Pancreas (tissue), 10 donors: ENCODE results near the gene DTNB. TPM values are rescaled to one million over a fixed set of nuclear protein-coding genes. Genes with fewer than 3 reads are reported as not detected.

Experiments
- ATAC-seq, 4 donors: fragments of 200-7000 bp; cut with Tn5 transposase; one replicate each; pipeline versions ENCODE4 v1.8.0 to v1.9.1; 2020; ENCODE audit warnings: mild to moderate bottlenecking in 4 of 4, moderate library complexity in 4 of 4
- DNase-seq, 6 donors: peaks; one replicate each; pipeline ENCODE4 v3.0.0-alpha.2; 2020
- FAIRE-seq: peaks from 2 replicates; lab custom pipeline; 2012; peaks lifted over from hg19 to GRCh38; lab: Jason Lieb, UNC
- H3K27ac ChIP-seq, 4 donors: fragments of 200-600 bp; sonication (generic); 1 replicate in 3 of 4; 2 replicates in 1 of 4; pipeline versions ENCODE4 v1.5.0 to v1.8.0; 2020
- H3K27me3 ChIP-seq, 4 donors: fragments of 200-600 bp; one replicate each; pipeline ENCODE4 v1.8.0; 2021
- H3K36me3 ChIP-seq, 3 donors: fragments of 200-600 bp; sonication (generic) in 1 of 3; one replicate each; pipeline versions ENCODE4 v1.5.0 to v1.8.0; 2020 to 2021
- H3K4me1 ChIP-seq, 3 donors: fragments of 200-600 bp; one replicate each; pipeline ENCODE4 v1.8.0; 2021
- H3K4me3 ChIP-seq, 4 donors: fragments of 200-600 bp; sonication (generic) in 2 of 4; one replicate each; pipeline versions ENCODE4 v1.5.0 to v1.8.0; 2020 to 2021
- H3K9me3 ChIP-seq, 4 donors: fragments of 200-600 bp; one replicate each; pipeline ENCODE4 v1.8.0; 2021
- whole genome bisulfite sequencing, 2 donors: extraction: QIAGEN DNeasy Blood & Tissue Kit; methylation state at CpG; one replicate each; pipeline ENCODE4 v1.1.7; 2013; 5-methylcytosine and 5-hydroxymethylcytosine counted together
- intact Hi-C, 3 donors: fragments of 100-400 bp; cut with DNase I; formaldehyde crosslinking; loops; one replicate each; pipeline versions ENCODE4 v1.11.1 to v1.14.2; 2022
- polyA plus RNA-seq, 2 donors: library from polyadenylated mRNA; stranded (reverse); fragments of 200-250 nt; gene quantifications; one replicate each; pipeline ENCODE4 v1.2.3, GENCODE V29; 2013
- total RNA-seq, 6 donors: library from RNA; stranded (reverse); fragmentation: NEBNext Ultra II Directional in 4 of 6; extraction: Animal tissue kit (Norgen Biotek cat#: 25700) in 4 of 6; gene quantifications; one replicate each; pipeline versions ENCODE4 v1.2.1 to v1.2.4, GENCODE V29; 2021 to 2023
- TF ChIP-seq, protein P1 (sequence below), 4 donors: fragments of 200-600 bp; sonication (generic) in 3 of 4; IDR thresholded peaks; one replicate each; pipeline versions ENCODE4 v1.5.0 to v1.8.0; 2021; ENCODE audit warnings: antibody characterized with exemption in 4 of 4
- donor health status: healthy with polysubstance abuse.
- donor health status: DM: no; HTN: no; CAD: no; lungs with moderate emphysema.
- donor health status: DM: no; HTN: no; CAD: no.
- donor health status: control.
- donor health status: control.
- donor health status: Bipolar disorder and iron deficiency.
- donor health status: DM: yes; HTN: yes; CAD: no.
- donor health status: DM: no; HTN: no; CAD: no.
- donor health status: DM: no; HTN: no; CAD: no.
- donor health status: DM: yes; HTN: yes; CAD: no.

DTNB gene
- total and polyA plus RNA-seq, 8 donors: 10.8 to 27.8 (median 15.1) TPM

DNA sequence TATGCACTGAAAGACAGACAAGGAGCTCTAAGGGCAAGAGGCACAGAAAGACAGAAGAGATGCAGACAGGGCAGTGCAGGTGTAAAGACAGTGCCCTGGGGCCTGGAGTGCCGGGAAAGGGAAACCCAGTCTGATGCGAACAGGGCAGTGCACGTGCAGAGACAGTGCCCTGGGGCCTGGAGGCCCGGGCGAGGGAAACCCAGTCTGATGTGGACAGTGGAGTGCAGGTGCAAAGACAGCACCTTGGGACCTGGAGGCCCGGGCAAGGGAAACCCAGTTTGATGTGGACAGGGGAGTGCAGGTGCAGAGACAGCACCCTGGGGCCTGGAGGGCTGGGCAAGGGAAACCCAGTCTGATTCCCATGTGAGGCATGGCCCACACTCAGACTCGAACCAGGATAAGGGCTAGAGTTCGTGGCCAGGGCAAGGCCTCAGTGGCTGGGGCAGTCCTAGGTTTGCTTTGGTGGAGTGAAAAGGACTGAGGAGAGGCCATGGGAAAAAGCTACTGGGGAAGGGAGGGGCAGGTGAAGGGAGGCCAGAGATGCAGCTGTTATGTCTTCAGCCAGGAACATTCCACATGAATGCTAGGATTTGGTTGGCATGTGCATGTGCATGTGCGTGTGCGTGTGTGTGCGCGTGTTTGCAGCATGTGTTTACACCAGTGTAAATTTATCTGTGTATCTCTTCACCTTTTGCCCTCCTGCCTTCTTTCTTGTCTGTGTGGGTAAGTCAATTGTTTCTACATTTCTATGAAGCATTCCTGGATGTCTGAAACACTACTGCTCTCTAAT, 292.6 kb downstream of the DTNB start:
- Histone ChIP-seq H3K27me3 (no peaks in the 10 kb centered on the region), H3K4me1 (peaks cover 0 to 5% (median 5%) of the 10 kb centered on the region in 3 donors), H3K27ac (no peak overlapping the region), H3K9me3 (no peaks in the 10 kb centered on the region), H3K4me3 (no peak overlapping the region), H3K36me3 (no peaks in the 10 kb centered on the region)
- intact Hi-C loops: no loop called here
- WGBS, 2 donors: 85 to 93% methylated on average over 12 of the region's 12 CpGs
- FAIRE-seq (no peak), DNase-seq (no peak), ATAC-seq (no peak)
- TF ChIP-seq, protein P1, sequence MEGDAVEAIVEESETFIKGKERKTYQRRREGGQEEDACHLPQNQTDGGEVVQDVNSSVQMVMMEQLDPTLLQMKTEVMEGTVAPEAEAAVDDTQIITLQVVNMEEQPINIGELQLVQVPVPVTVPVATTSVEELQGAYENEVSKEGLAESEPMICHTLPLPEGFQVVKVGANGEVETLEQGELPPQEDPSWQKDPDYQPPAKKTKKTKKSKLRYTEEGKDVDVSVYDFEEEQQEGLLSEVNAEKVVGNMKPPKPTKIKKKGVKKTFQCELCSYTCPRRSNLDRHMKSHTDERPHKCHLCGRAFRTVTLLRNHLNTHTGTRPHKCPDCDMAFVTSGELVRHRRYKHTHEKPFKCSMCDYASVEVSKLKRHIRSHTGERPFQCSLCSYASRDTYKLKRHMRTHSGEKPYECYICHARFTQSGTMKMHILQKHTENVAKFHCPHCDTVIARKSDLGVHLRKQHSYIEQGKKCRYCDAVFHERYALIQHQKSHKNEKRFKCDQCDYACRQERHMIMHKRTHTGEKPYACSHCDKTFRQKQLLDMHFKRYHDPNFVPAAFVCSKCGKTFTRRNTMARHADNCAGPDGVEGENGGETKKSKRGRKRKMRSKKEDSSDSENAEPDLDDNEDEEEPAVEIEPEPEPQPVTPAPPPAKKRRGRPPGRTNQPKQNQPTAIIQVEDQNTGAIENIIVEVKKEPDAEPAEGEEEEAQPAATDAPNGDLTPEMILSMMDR (IDR thresholded peaks at IDR 0.05): no peak

DNA sequence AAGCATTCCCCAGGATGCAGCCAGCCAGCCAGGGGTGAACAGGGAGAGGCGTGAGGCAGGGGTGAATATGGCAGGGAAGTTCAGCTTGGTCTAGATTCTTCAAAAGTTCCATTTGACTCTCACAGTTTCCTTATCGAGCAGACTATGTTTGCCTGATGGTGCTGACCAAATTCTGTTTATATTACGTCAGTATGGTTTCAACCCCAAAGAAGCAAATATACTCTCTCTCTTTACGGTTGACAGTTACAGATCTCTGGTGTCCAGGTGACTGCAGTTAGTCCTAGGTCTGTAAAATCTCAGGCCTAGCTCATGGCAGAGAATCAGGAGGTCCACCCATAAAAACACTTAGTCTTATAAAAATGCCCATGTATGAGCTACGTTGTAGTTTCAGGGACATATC, 293.4 kb downstream of the DTNB start:
- no peak for DNase-seq
- H3K4me1 ChIP-seq: peaks cover 0 to 5% (median 5%) of the 10 kb centered on the region in 3 donors
- H3K27me3 ChIP-seq: no peaks in the 10 kb centered on the region
- FAIRE-seq: no peak
- no peaks in the 10 kb centered on the region for H3K9me3 ChIP-seq
- TF ChIP-seq, protein P1 (IDR thresholded peaks at IDR 0.05): no peak
- intact Hi-C loops: no loop called here
- no peak for ATAC-seq
- H3K36me3 ChIP-seq: no peaks in the 10 kb centered on the region
- 95 to 99% methylated on average over 5 of the region's 5 CpGs for WGBS, 2 donors
- no peak overlapping the region for H3K4me3 ChIP-seq
- no peak overlapping the region for H3K27ac ChIP-seq

- 95 to 96% methylated on average over 6 of the region's 6 CpGs for WGBS, 2 donors
- Histone ChIP-seq H3K27ac (no peak overlapping the region), H3K4me1 (peaks cover 0 to 5% (median 5%) of the 10 kb centered on the region in 3 donors), H3K27me3 (no peaks in the 10 kb centered on the region), H3K36me3 (no peaks in the 10 kb centered on the region), H3K4me3 (no peak overlapping the region), H3K9me3 (no peaks in the 10 kb centered on the region)
- intact Hi-C loops: loop anchor here in 1 of 3 donors (10.0 kb wide), 1 partner anchor 145 kb away; no protein-coding TSS in a partner anchor
- FAIRE-seq (no peak), ATAC-seq (no peak), DNase-seq (no peak)
- TF ChIP-seq, protein P1 (IDR thresholded peaks at IDR 0.05): no peak
Observed at GRCh38 chr2:25379535-25379934, 293.8 kb downstream of the DTNB start.

DNA sequence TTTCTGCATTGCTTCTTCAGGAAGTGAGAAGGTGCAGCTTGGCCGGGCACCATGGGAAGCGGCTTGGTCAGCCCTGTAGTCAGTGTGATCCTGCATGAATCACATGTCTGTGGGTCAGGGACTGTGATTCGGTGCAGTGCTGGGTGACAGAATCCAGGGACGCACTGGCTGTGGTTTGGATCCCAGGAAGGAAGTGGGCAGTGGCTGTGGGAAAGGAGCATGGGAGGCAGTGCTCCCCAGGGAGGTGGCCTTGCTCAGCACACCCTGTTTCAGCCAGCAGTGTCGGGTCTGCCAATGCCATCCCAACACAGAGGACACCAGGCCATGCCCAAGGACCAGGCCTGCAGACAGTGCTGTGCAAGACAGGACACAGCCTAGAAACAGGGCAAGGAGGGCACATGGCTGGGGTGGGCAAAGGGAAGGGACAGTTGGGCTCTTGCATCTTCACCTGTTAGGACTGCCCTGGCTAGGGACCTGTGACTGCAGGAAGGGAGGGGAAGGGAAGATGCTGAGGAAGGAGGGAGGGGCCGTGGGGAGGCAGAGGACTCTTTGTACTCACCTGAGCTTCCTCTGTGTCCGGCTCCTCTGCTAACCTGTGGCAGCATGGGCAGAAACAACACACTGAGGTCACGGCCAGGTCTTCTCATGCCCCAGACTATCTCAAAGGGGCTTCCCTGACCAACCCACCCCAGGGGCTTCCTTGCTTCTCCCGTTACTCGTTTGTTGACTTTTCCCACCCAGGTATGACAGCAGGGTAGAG, 294.5 kb downstream of the DTNB start:
- Histone ChIP-seq H3K4me3 (no peak overlapping the region), H3K27me3 (no peaks in the 10 kb centered on the region), H3K4me1 (peaks cover 0 to 5% (median 5%) of the 10 kb centered on the region in 3 donors), H3K36me3 (no peaks in the 10 kb centered on the region), H3K27ac (no peak overlapping the region), H3K9me3 (no peaks in the 10 kb centered on the region)
- 88 to 93% methylated on average over 9 to 10 of the region's 10 CpGs for WGBS, 2 donors
- TF ChIP-seq, protein P1 (IDR thresholded peaks at IDR 0.05): no peak
- no peak for FAIRE-seq
- intact Hi-C loops: loop anchor here in 1 of 3 donors (10.0 kb wide), 1 partner anchor 146 kb away; no protein-coding TSS in a partner anchor
- no peak for ATAC-seq
- no peak for DNase-seq
